Measurements from ENCODE around the gene CREB5.

The CREB5 gene

DNA sequence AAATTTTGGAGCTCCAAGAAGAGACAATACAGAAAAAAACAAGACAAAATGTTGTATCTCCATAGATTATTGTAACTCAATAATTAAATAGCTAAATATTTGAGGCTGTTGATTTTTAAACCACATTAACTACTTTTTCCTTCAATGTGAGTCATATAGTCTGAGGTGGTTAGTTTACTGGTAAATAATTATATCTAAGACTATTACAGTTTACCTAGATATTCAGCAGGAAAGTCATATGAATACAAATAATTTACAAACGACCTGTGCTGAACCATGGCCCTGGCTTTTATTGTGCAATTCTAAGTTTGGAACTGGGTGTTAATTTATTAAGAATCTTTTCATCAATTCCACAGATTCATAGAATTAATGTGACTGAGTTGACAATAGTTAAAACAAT, 22.2 kb downstream of the CREB5 start:
- DNase-seq (ENCODE audit: low read depth), result no peak
- TF ChIP-seq, protein P1, sequence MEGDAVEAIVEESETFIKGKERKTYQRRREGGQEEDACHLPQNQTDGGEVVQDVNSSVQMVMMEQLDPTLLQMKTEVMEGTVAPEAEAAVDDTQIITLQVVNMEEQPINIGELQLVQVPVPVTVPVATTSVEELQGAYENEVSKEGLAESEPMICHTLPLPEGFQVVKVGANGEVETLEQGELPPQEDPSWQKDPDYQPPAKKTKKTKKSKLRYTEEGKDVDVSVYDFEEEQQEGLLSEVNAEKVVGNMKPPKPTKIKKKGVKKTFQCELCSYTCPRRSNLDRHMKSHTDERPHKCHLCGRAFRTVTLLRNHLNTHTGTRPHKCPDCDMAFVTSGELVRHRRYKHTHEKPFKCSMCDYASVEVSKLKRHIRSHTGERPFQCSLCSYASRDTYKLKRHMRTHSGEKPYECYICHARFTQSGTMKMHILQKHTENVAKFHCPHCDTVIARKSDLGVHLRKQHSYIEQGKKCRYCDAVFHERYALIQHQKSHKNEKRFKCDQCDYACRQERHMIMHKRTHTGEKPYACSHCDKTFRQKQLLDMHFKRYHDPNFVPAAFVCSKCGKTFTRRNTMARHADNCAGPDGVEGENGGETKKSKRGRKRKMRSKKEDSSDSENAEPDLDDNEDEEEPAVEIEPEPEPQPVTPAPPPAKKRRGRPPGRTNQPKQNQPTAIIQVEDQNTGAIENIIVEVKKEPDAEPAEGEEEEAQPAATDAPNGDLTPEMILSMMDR (conservative IDR thresholded peaks at IDR 0.05; ENCODE audit: low read length), result no peak
- no peak overlapping the region for H3K4me3 ChIP-seq (ENCODE audit: low read length)

DNA sequence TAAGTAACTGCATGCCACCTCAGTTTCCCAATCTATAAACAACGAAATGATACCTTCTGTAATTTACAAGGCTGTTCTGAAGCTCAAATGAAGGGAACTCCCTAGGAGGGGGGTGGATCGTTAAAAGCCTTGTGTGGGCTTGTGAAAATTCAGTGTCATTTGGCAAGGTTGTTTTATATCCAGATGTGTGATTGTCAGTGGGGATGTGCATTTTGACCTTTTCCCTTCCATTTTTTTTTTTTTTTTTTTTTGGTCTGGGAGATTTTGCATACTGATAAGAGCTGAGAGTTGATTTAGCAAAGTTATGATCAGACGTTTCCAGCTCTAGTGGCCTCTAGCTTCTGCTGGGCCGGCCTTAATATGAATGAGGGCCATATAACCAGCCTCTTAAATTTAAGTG, 22.8 kb downstream of the CREB5 start:
- no peak for DNase-seq (ENCODE audit: low read depth)
- TF ChIP-seq, protein P1 (conservative IDR thresholded peaks at IDR 0.05; ENCODE audit: low read length), result no peak
- no peak overlapping the region for H3K4me3 ChIP-seq (ENCODE audit: low read length)

DNA sequence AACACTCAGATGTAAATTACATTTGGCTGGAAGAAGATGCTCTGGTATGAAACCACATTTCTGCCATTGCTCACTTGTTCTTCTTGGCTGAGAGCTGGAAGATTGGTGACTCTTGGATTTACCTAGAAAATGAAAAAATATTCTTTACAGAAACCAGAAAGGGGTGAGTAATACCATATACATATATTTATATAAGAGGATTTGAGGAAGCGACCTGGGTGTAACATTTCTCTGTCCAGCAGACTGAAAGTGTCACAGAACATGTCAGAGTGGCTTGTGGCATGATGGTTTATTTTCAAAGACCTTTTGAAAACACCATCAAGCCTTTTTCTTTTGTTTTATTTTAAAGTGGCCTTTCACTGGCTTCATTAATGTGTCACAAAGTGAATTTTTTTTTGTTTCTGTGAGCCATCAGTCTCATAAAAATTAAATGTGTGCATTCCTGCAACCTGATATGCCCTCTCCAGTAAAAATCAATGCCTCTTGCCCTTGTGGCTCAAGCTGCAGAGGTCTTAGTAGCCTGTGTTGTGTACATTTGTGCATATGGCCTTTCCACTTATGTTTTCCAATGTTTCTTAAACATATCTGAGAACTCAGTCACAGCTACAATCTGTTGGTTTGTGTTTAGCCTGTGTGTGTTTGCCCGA, 23.5 kb downstream of the CREB5 start:
- TF ChIP-seq, protein P1 (conservative IDR thresholded peaks at IDR 0.05; ENCODE audit: low read length), result no peak
- no peak for DNase-seq (ENCODE audit: low read depth)
- H3K4me3 ChIP-seq (ENCODE audit: low read length), result no peak overlapping the region

DNA sequence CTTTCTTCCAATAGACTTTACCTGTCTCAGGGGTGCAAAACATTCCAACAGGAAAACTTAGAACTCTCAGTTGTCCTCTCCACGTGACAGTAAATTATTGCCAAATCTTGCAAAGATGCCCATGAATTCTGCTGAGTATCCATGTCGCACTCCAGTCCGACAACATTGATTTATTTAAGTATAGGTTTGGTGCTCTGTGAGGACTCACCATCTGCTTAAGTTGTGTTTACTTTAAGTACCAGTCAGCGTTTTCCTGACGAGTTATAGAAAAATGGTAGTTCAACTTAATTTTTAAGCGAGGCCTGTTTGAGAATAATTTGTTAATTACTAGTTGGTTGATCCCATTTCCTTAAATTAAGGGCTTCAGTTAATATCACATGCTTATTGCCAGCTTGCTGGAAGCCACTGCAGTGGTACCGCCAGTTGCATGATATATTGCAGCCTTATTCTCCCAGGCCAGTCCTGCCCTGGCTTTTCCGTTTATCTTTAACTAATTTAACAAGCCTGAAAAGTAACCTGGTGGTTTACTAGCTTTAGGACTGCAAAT, 27.8 kb downstream of the CREB5 start:
- H3K4me3 ChIP-seq (ENCODE audit: low read length), result no peak overlapping the region
- DNase-seq (ENCODE audit: low read depth), result no peak
- TF ChIP-seq, protein P1 (conservative IDR thresholded peaks at IDR 0.05; ENCODE audit: low read length), result no peak

DNA sequence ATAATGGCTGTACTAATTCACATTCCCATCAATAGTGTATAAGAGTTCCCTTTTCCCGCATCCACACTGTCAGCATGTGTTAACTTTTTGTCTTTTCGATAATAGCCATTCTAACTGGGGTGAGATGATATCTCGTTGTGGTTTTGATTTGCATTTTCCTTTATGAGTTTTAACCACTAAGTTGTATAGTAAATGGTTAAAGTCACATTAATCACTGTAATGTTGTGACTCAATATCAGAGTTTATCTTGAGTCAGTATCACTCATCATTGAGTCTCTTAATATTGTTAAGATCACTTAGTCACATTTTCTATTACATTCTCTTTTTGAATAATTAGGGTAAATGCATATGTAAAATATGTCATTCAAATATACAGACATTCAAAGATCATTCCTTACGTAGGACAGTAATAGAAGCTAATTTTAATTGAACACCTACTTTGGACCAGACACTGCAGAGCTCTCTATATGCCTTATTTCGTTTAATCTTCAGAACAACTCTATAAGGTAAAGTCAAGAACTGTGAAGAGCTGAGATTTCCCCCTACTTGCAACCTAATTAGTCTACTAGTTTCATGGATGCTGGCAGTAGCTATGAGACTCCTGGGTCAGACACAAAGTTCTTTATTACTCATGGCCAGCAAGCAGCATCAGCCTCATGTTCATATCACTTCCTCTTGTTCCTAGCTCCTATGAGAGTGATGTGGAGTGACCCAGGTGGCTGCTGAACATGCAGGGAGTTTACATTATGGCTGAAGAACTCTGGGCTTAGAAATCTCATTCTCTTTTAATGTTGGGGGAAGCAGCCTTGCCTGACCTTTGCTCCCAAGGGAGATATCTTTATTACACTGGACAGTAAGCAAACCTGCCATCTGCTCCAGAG, 30.5 kb downstream of the CREB5 start:
- DNase-seq (ENCODE audit: low read depth), result no peak
- TF ChIP-seq, protein P1 (conservative IDR thresholded peaks at IDR 0.05; ENCODE audit: low read length), result no peak
- no peak overlapping the region for H3K4me3 ChIP-seq (ENCODE audit: low read length)

DNA sequence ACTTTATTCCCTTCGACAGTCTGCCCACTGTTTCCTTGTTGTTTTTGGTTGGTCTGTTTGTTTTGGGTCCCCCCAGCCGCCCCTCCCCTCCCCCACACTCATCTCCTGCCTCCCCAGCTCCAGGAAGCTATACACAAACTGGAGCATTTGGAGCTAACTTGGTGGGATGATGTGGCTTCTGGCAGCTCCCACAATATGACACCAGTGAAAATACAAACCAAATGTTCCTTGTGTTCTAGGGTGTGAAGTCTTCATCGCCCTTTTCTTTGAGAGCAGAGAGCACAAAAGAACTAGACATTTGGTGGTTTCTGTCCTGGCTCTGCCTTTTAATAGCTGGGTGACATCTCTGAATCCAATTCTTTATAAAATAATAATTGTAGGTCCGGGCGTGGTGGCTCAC, 33.8 kb downstream of the CREB5 start:
- DNase-seq (ENCODE audit: low read depth), result no peak
- TF ChIP-seq, protein P1 (conservative IDR thresholded peaks at IDR 0.05; ENCODE audit: low read length), result no peak
- H3K4me3 ChIP-seq (ENCODE audit: low read length), result no peak overlapping the region
